Activated naive CD8-positive, alpha-beta T cell treated with anti-CD3 and anti-CD28 coated beads, Interleukin-2, amount 10 ng/mL, durations not matched to agents 7 days and 5 days (primary cell): Measurements from ENCODE around the gene TMEM184A. TPM values are rescaled to one million over a fixed set of nuclear protein-coding genes. Genes with fewer than 3 reads are reported as not detected.

Experiments
- ATAC-seq: fragments of 150-1000 bp; cut with Tn5 transposase; one replicate; pipeline ENCODE4 v1.10.0; 2021; ENCODE audit warnings: low read depth, moderate library complexity
- POLR2A ChIA-PET: fragments of 350-600 bp; sonication (Branson Sonifier 250); formaldehyde crosslinking; loops from one replicate; lab custom pipeline; 2021; ENCODE audit warnings: antibody characterized with exemption; lab: Charles Lee
- DNase-seq: peaks from one replicate; pipeline ENCODE4 v3.0.0; 2021
- H3K27ac Mint-ChIP-seq: one replicate; pipeline ENCODE4 v1.8.0; 2022; ENCODE audit warnings: mild to moderate bottlenecking, mixed read lengths
- H3K27me3 Mint-ChIP-seq: one replicate; pipeline ENCODE4 v1.8.0; 2022; ENCODE audit warnings: mild to moderate bottlenecking, moderate library complexity, mixed read lengths
- H3K36me3 Mint-ChIP-seq: one replicate; pipeline ENCODE4 v1.8.0; 2021; ENCODE audit warnings: mild to moderate bottlenecking, mixed read lengths
- H3K4me1 Mint-ChIP-seq: one replicate; pipeline ENCODE4 v1.8.0; 2021; ENCODE audit warnings: mixed read lengths
- H3K4me3 Mint-ChIP-seq: one replicate; pipeline ENCODE4 v1.8.0; 2022; ENCODE audit warnings: mild to moderate bottlenecking, moderate library complexity, mixed read lengths
- H3K9me3 Mint-ChIP-seq: one replicate; pipeline ENCODE4 v1.8.0; 2021; ENCODE audit warnings: mixed read lengths
- total RNA-seq, 2 experiments: library from RNA; stranded (reverse); gene quantifications; one replicate each; pipeline ENCODE4 v1.2.3, GENCODE V29; 2021

TMEM184A gene
- total RNA-seq, 2 experiments from 2014 or later: not detected

- POLR2A ChIA-PET: no interaction called here
- ATAC-seq (no peak), DNase-seq (no peak)
- Mint-ChIP-seq H3K4me3 (no peak overlapping the region), H3K4me1 (no peaks in the 10 kb centered on the region), H3K36me3 (no peaks in the 10 kb centered on the region), H3K9me3 (no peaks in the 10 kb centered on the region), H3K27ac (no peak overlapping the region), H3K27me3 (no peaks in the 10 kb centered on the region)
Observed at GRCh38 chr7:1558841-1559625, 3.0 kb upstream of the TMEM184A start.

- Mint-ChIP-seq H3K4me3 (no peak overlapping the region), H3K27me3 (no peaks in the 10 kb centered on the region), H3K27ac (no peak overlapping the region), H3K4me1 (no peaks in the 10 kb centered on the region), H3K36me3 (no peaks in the 10 kb centered on the region), H3K9me3 (no peaks in the 10 kb centered on the region)
- DNase-seq (no peak), ATAC-seq (no peak)
- POLR2A ChIA-PET: no interaction called here
Observed at GRCh38 chr7:1558181-1558811, 2.3 kb upstream of the TMEM184A start.

- Mint-ChIP-seq H3K27me3 (no peaks in the 10 kb centered on the region), H3K36me3 (no peaks in the 10 kb centered on the region), H3K4me3 (no peak overlapping the region), H3K9me3 (no peaks in the 10 kb centered on the region), H3K4me1 (no peaks in the 10 kb centered on the region), H3K27ac (no peak overlapping the region)
- POLR2A ChIA-PET: no interaction called here
- ATAC-seq (no peak), DNase-seq (no peak)
Observed at GRCh38 chr7:1557771-1558170, 1.8 kb upstream of the TMEM184A start.

- DNase-seq (no peak), ATAC-seq (no peak)
- Mint-ChIP-seq H3K9me3 (no peaks in the 10 kb centered on the region), H3K27me3 (no peaks in the 10 kb centered on the region), H3K4me3 (no peak overlapping the region), H3K4me1 (no peaks in the 10 kb centered on the region), H3K36me3 (no peaks in the 10 kb centered on the region), H3K27ac (no peak overlapping the region)
- POLR2A ChIA-PET: no interaction called here
Observed at GRCh38 chr7:1557006-1557405, 1.0 kb upstream of the TMEM184A start.

- H3K4me1 Mint-ChIP-seq: no peaks in the 10 kb centered on the region
- H3K36me3 Mint-ChIP-seq: no peaks in the 10 kb centered on the region
- no peak overlapping the region for H3K27ac Mint-ChIP-seq
- ATAC-seq (no peak), DNase-seq (no peak)
- H3K4me3 Mint-ChIP-seq: no peak overlapping the region
- POLR2A ChIA-PET: no interaction called here
- H3K9me3 Mint-ChIP-seq: no peaks in the 10 kb centered on the region
- H3K27me3 Mint-ChIP-seq: no peaks in the 10 kb centered on the region
Observed at GRCh38 chr7:1555046-1555812, 776 bp downstream of the TMEM184A start.

- DNase-seq: no peak
- no peaks in the 10 kb centered on the region for H3K27me3 Mint-ChIP-seq
- H3K9me3 Mint-ChIP-seq: no peaks in the 10 kb centered on the region
- no peak overlapping the region for H3K27ac Mint-ChIP-seq
- no peak overlapping the region for H3K4me3 Mint-ChIP-seq
- POLR2A ChIA-PET: no interaction called here
- no peaks in the 10 kb centered on the region for H3K4me1 Mint-ChIP-seq
- H3K36me3 Mint-ChIP-seq: no peaks in the 10 kb centered on the region
- ATAC-seq: no peak
Observed at GRCh38 chr7:1554333-1555045, 1.5 kb downstream of the TMEM184A start.

GRCh38 chr7:1553512-1554210 lies 2.3 kb downstream of the TMEM184A start:
- no peak overlapping the region for H3K27ac Mint-ChIP-seq
- DNase-seq (no peak), ATAC-seq (no peak)
- no peaks in the 10 kb centered on the region for H3K4me1 Mint-ChIP-seq
- H3K27me3 Mint-ChIP-seq: no peaks in the 10 kb centered on the region
- POLR2A ChIA-PET: no interaction called here
- H3K4me3 Mint-ChIP-seq: no peak overlapping the region
- no peaks in the 10 kb centered on the region for H3K36me3 Mint-ChIP-seq
- H3K9me3 Mint-ChIP-seq: no peaks in the 10 kb centered on the region

- ATAC-seq: no peak
- Mint-ChIP-seq H3K27me3 (no peaks in the 10 kb centered on the region), H3K4me3 (no peak overlapping the region)
Observed at GRCh38 chr7:1552200-1552599, 3.8 kb downstream of the TMEM184A start.

GRCh38 chr7:1550846-1551155 lies 5.2 kb downstream of the TMEM184A start:
- H3K9me3 Mint-ChIP-seq: no peaks in the 10 kb centered on the region
- no peak overlapping the region for H3K4me3 Mint-ChIP-seq
- ATAC-seq: no peak
- POLR2A ChIA-PET: no interaction called here
- H3K4me1 Mint-ChIP-seq: peaks cover 3% of the 10 kb centered on the region
- H3K27ac Mint-ChIP-seq: no peak overlapping the region
- H3K27me3 Mint-ChIP-seq: no peaks in the 10 kb centered on the region
- DNase-seq: no peak
- H3K36me3 Mint-ChIP-seq: no peaks in the 10 kb centered on the region

More at GRCh38 chr7:1552200-1552599, 3.8 kb downstream of the TMEM184A start:
- Mint-ChIP-seq H3K4me1 (peaks cover 3% of the 10 kb centered on the region), H3K36me3 (no peaks in the 10 kb centered on the region), H3K27ac (no peak overlapping the region), H3K9me3 (no peaks in the 10 kb centered on the region)
- POLR2A ChIA-PET: no interaction called here
- no peak for DNase-seq

- Mint-ChIP-seq H3K4me1 (peaks cover 3% of the 10 kb centered on the region), H3K9me3 (no peaks in the 10 kb centered on the region), H3K36me3 (no peaks in the 10 kb centered on the region), H3K27me3 (no peaks in the 10 kb centered on the region), H3K4me3 (no peak overlapping the region), H3K27ac (no peak overlapping the region)
- DNase-seq: no peak
- ATAC-seq: no peak
- POLR2A ChIA-PET: no interaction called here
Observed at GRCh38 chr7:1550005-1550845, 5.8 kb downstream of the TMEM184A start.

GRCh38 chr7:1549357-1550004 lies 6.5 kb downstream of the TMEM184A start:
- ATAC-seq (no peak), DNase-seq (no peak)
- Mint-ChIP-seq H3K4me1 (peaks cover 3% of the 10 kb centered on the region), H3K9me3 (no peaks in the 10 kb centered on the region), H3K4me3 (no peak overlapping the region), H3K27ac (no peak overlapping the region), H3K36me3 (no peaks in the 10 kb centered on the region), H3K27me3 (no peaks in the 10 kb centered on the region)
- POLR2A ChIA-PET: no interaction called here

GRCh38 chr7:1548944-1549343 lies 7.1 kb downstream of the TMEM184A start:
- POLR2A ChIA-PET: no interaction called here

More at GRCh38 chr7:1548944-1549343, 7.1 kb downstream of the TMEM184A start:
- Mint-ChIP-seq H3K36me3 (no peaks in the 10 kb centered on the region), H3K4me3 (no peak overlapping the region), H3K4me1 (peaks cover 3% of the 10 kb centered on the region), H3K27me3 (no peaks in the 10 kb centered on the region), H3K9me3 (no peaks in the 10 kb centered on the region), H3K27ac (no peak overlapping the region)
- DNase-seq (no peak), ATAC-seq (no peak)
